IMR-90 (cell line): ENCODE results near the gene PCK1. TPM values are rescaled to one million over a fixed set of nuclear protein-coding genes. Genes with fewer than 3 reads are reported as not detected.

Experiments used
- ATAC-seq: fragments of 200-7000 bp; cut with Tn5 transposase; 2 replicates; pipeline ENCODE4 v1.9.1; 2020; ENCODE audit warnings: low read depth, mild to moderate bottlenecking, moderate library complexity
- BruUV-seq: library from RNA; stranded (reverse); fragments of 400-500 nt; replicated peaks from 2 replicates; lab custom pipeline; 2021; lab: Mats Ljungman, UMichigan
- CTCF ChIA-PET: fragments of 300-600 bp; formaldehyde crosslinking; extraction: SDS; loops from one replicate; lab custom pipeline; 2021; ENCODE audit warnings: antibody characterized with exemption; lab: Yijun Ruan, JAX
- POLR2A ChIA-PET: fragments of 300-600 bp; sonication (Branson Sonifier 250); formaldehyde crosslinking; loops from one replicate; lab custom pipeline; 2022; ENCODE audit warnings: antibody characterized with exemption; ENCODE audit not compliant: unreplicated experiment; lab: Charles Lee
- DNase-seq: peaks from one replicate; pipeline ENCODE4 v3.0.0; 2013
- H2AFZ ChIP-seq: replicated peaks from 2 replicates; pipeline ENCODE3; 2013; ENCODE audit warnings: low read length, mild to moderate bottlenecking; ENCODE audit not compliant: poor library complexity
- H2AK5ac ChIP-seq: 2 replicates; pipeline ENCODE4 v1.6.1; 2013; ENCODE audit warnings: low read depth, low read length, inconsistent platforms
- H2AK9ac ChIP-seq: replicated peaks from 2 replicates; pipeline ENCODE3; 2013; ENCODE audit warnings: mild to moderate bottlenecking, low read depth, low read length, moderate library complexity; ENCODE audit not compliant: poor library complexity
- H2BK120ac ChIP-seq: 2 replicates; pipeline ENCODE4 v1.6.1; 2013; ENCODE audit warnings: low read depth, low read length, inconsistent platforms
- H2BK15ac ChIP-seq: 3 replicates; pipeline ENCODE4 v1.6.1; 2013; ENCODE audit warnings: low read depth, low read length, inconsistent platforms
- H2BK20ac ChIP-seq: 2 replicates; pipeline ENCODE4 v1.6.1; 2013; ENCODE audit warnings: low read depth, mild to moderate bottlenecking, inconsistent platforms, low read length, moderate library complexity
- H2BK5ac ChIP-seq: 2 replicates; pipeline ENCODE4 v1.6.1; 2013; ENCODE audit warnings: mild to moderate bottlenecking, low read depth, low read length, inconsistent platforms; ENCODE audit not compliant: poor library complexity, severe bottlenecking
- H3K14ac ChIP-seq: replicated peaks from 2 replicates; pipeline ENCODE4 v1.6.1; 2013; ENCODE audit warnings: low read depth, low read length, inconsistent platforms
- H3K18ac ChIP-seq: 2 replicates; pipeline ENCODE4 v1.6.1; 2013; ENCODE audit warnings: low read depth, low read length, control low read depth
- H3K23ac ChIP-seq: 2 replicates; pipeline ENCODE4 v1.6.1; 2013; ENCODE audit warnings: low read depth, low read length, inconsistent platforms
- H3K27ac ChIP-seq: 2 replicates; pipeline ENCODE4 v1.5.1; 2013; ENCODE audit warnings: mild to moderate bottlenecking, control low read depth, low read length; ENCODE audit not compliant: insufficient read depth
- H3K27me3 ChIP-seq: 2 replicates; pipeline ENCODE4 v1.6.1; 2013; ENCODE audit warnings: low read length; ENCODE audit not compliant: control insufficient read depth, insufficient read depth
- H3K36me3 ChIP-seq: 2 replicates; pipeline ENCODE4 v1.6.1; 2013; ENCODE audit warnings: low read length, mixed read lengths; ENCODE audit not compliant: control insufficient read depth, insufficient read depth
- H3K4ac ChIP-seq: 2 replicates; pipeline ENCODE4 v1.6.1; 2013; ENCODE audit warnings: low read depth, low read length, inconsistent platforms
- H3K4me1 ChIP-seq: 2 replicates; pipeline ENCODE4 v1.6.1; 2013; ENCODE audit warnings: low read length, mixed read lengths; ENCODE audit not compliant: control insufficient read depth, insufficient read depth
- H3K4me2 ChIP-seq: 2 replicates; pipeline ENCODE4 v1.6.1; 2013; ENCODE audit warnings: low read depth, mild to moderate bottlenecking, control low read depth, low read length, moderate library complexity
- H3K4me3 ChIP-seq: 2 replicates; pipeline ENCODE4 v1.5.1; 2013; ENCODE audit warnings: low read depth, mild to moderate bottlenecking, control low read depth, low read length, moderate library complexity; ENCODE audit not compliant: insufficient read depth
- H3K56ac ChIP-seq: 2 replicates; pipeline ENCODE4 v1.6.1; 2013; ENCODE audit warnings: low read length, inconsistent platforms; ENCODE audit not compliant: insufficient read depth; ENCODE audit errors: extremely low read depth
- H3K79me1 ChIP-seq, 2 experiments: 2 replicates each; pipeline ENCODE4 v1.6.1; 2013; ENCODE audit warnings: low read length in 2 of 2, inconsistent platforms in 1 of 2, low read depth in 1 of 2
- H3K9ac ChIP-seq: 2 replicates; pipeline ENCODE4 v1.6.1; 2013; ENCODE audit warnings: low read depth, low read length, control low read depth
- H3K9me1 ChIP-seq: 2 replicates; pipeline ENCODE4 v1.6.1; 2013; ENCODE audit warnings: low read length, inconsistent platforms; ENCODE audit not compliant: insufficient read depth
- H3K9me3 ChIP-seq: 2 replicates; pipeline ENCODE4 v1.6.1; 2013; ENCODE audit warnings: low read length; ENCODE audit not compliant: control insufficient read depth, insufficient read depth
- H4K20me1 ChIP-seq: 2 replicates; pipeline ENCODE4 v1.6.1; 2013; ENCODE audit warnings: low read length, inconsistent platforms; ENCODE audit not compliant: insufficient read depth
- H4K5ac ChIP-seq: 2 replicates; pipeline ENCODE4 v1.6.1; 2013; ENCODE audit warnings: mild to moderate bottlenecking, low read depth, low read length, control low read depth
- H4K8ac ChIP-seq, 2 experiments: 2 replicates each; pipeline ENCODE4 v1.6.1; 2013; ENCODE audit warnings: low read depth in 2 of 2, low read length in 2 of 2, control low read depth in 1 of 2, inconsistent platforms in 1 of 2
- H4K91ac ChIP-seq: 2 replicates; pipeline ENCODE4 v1.6.1; 2013; ENCODE audit warnings: low read depth, low read length, inconsistent platforms; ENCODE audit not compliant: insufficient read depth
- BHLHE40 ChIP-seq: fragments of 150-350 bp; IDR thresholded peaks from 2 replicates; pipeline ENCODE4 v1.6.1; 2016; ENCODE audit warnings: mild to moderate bottlenecking, low read depth, low read length
- CEBPB ChIP-seq: IDR thresholded peaks from 2 replicates; pipeline ENCODE4 v1.6.1; 2012; ENCODE audit warnings: low read depth, low read length, improper control_type of control experiment
- CHD1 ChIP-seq: IDR thresholded peaks from 2 replicates; pipeline ENCODE4 v1.6.1; 2012; ENCODE audit warnings: low read depth, low read length, improper control_type of control experiment
- CTCF ChIP-seq: conservative IDR thresholded peaks from 2 replicates; pipeline ENCODE4 v1.5.1; 2012; ENCODE audit warnings: mild to moderate bottlenecking, low read depth, low read length, improper control_type of control experiment
- FOS ChIP-seq: fragments of 150-350 bp; IDR thresholded peaks from 2 replicates; pipeline ENCODE4 v1.6.1; 2016; ENCODE audit warnings: low read depth, low read length
- MAFK ChIP-seq: IDR thresholded peaks from 2 replicates; pipeline ENCODE4 v1.6.1; 2012; ENCODE audit warnings: low read depth, low read length, improper control_type of control experiment
- MXI1 ChIP-seq: IDR thresholded peaks from 2 replicates; pipeline ENCODE4 v1.6.1; 2012; ENCODE audit warnings: low read depth, mild to moderate bottlenecking, low read length, moderate library complexity, borderline replicate concordance
- NFE2L2 ChIP-seq: fragments of 150-350 bp; IDR thresholded peaks from 2 replicates; pipeline ENCODE4 v1.6.1; 2016; ENCODE audit warnings: low read depth, mild to moderate bottlenecking, low read length
- POLR2A ChIP-seq: IDR thresholded peaks from 2 replicates; pipeline ENCODE4 v1.6.1; 2012; ENCODE audit warnings: mild to moderate bottlenecking, low read depth, low read length
- RAD21 ChIP-seq: IDR thresholded peaks from 2 replicates; pipeline ENCODE4 v1.6.1; 2012; ENCODE audit warnings: low read length, improper control_type of control experiment
- RFX5 ChIP-seq: IDR thresholded peaks from 2 replicates; pipeline ENCODE4 v1.8.0; 2012; ENCODE audit warnings: low read depth, mild to moderate bottlenecking, low read length, moderate library complexity
- SMC3 ChIP-seq: fragments of 150-350 bp; IDR thresholded peaks from 2 replicates; pipeline ENCODE4 v1.6.1; 2016; ENCODE audit warnings: low read depth, mild to moderate bottlenecking, antibody characterized with exemption, low read length, moderate library complexity
- USF2 ChIP-seq: fragments of 150-350 bp; IDR thresholded peaks from 2 replicates; pipeline ENCODE4 v1.6.1; 2017; ENCODE audit warnings: mild to moderate bottlenecking, antibody characterized with exemption, low read length, low read depth
- WGBS, 2 experiments: methylation state at CpG; one replicate each; pipeline versions ENCODE4 v1.1.5 to v1.1.7; 2013; ENCODE audit warnings: missing lambda C conversion rate in 2 of 2; ENCODE audit not compliant: insufficient read length in 1 of 2; ENCODE audit errors: extremely low coverage in 2 of 2; 5-methylcytosine and 5-hydroxymethylcytosine counted together
- dilution Hi-C: fragments of 300-500 bp; cut with HindIII; formaldehyde crosslinking; loops from one replicate; pipeline ENCODE4 v1.14.3; 2018; ENCODE audit warnings: low sequenced_read_pairs; ENCODE audit not compliant: unreplicated experiment
- in situ Hi-C: fragments of 300-500 bp; cut with MboI; formaldehyde crosslinking; loops from 3 replicates; pipeline ENCODE4 v1.14.3; 2019; ENCODE audit warnings: low sequenced_read_pairs, inconsistent platforms, mixed read lengths
- intact Hi-C: fragments of 100-400 bp; cut with micrococcal nuclease; formaldehyde crosslinking; loops from 2 replicates; pipeline ENCODE4 v1.10.0; 2022
- polyA plus RNA-seq, 3 experiments: library from polyadenylated mRNA; depleted of rRNA; stranded (reverse); fragments of >200 nt; gene quantifications; 2 replicates each; pipeline ENCODE4 v1.2.3, GENCODE V29; 2012; ENCODE audit warnings: low replicate concordance in 1 of 3
- total RNA-seq: library from RNA; depleted of rRNA; stranded (reverse); fragments of >200 nt; gene quantifications from 2 replicates; pipeline ENCODE4 v1.2.3, GENCODE V29; 2012

The PCK1 gene
- total and polyA plus RNA-seq, 2 of the 4 experiments (the other 2 are of a cell fraction), result not detected

GRCh38 chr20:57522380-57523140 is 38.4 kb upstream of the PCK1 start:
- Histone ChIP-seq H3K56ac (no peak overlapping the region), H3K4me3 (no peak overlapping the region), H2AK5ac (no peak overlapping the region), H3K9me3 (no peaks in the 10 kb centered on the region), H2BK120ac (no peak overlapping the region), H3K18ac (no peak overlapping the region), H2BK15ac (no peak overlapping the region), H3K9me1 (no peaks in the 10 kb centered on the region), H3K27ac (no peak overlapping the region), H3K79me1 (no peaks in the 10 kb centered on the region), H3K4me2 (no peak overlapping the region), H3K14ac (no peak overlapping the region), H4K5ac (no peak overlapping the region), H3K27me3 (peaks cover 15% of the 10 kb centered on the region), H2AK9ac (no peak overlapping the region), H3K4me1 (no peaks in the 10 kb centered on the region), H4K8ac (no peak overlapping the region), H3K36me3 (no peaks in the 10 kb centered on the region), H3K23ac (no peak overlapping the region), H4K20me1 (no peaks in the 10 kb centered on the region), H3K9ac (no peak overlapping the region), H2BK5ac (no peak overlapping the region), H3K4ac (no peak overlapping the region), H4K91ac (no peak overlapping the region), H2AFZ (no peak overlapping the region), H2BK20ac (no peak overlapping the region)
- no TSS peak for BruUV-seq
- TF ChIP-seq MAFK (no peak), CHD1 (no peak), BHLHE40 (no peak), USF2 (no peak), MXI1 (no peak), CTCF (no peak), RFX5 (no peak), POLR2A (no peak), CEBPB (no peak), FOS (no peak), NFE2L2 (no peak), SMC3 (no peak), RAD21 (no peak)
- intact Hi-C loops (no loop called here), in situ Hi-C loops (no loop called here), dilution Hi-C loops (no loop called here)
- DNase-seq (no peak), ATAC-seq (no peak)
- ChIA-PET CTCF (interaction anchor here (0.7 kb wide), 1 partner anchor 207 kb away, joined by 3 read pairs; no protein-coding TSS in a partner anchor), POLR2A (no interaction called here)
- 28% methylated on average over 2 of the region's 5 CpGs; no CpG with 5 or more reads in 1 of the 2 experiments for WGBS, 2 experiments
